Stimulated activated CD4-positive, alpha-beta T cell treated with anti-CD3 and anti-CD28 coated beads, Interleukin-15, amount 100 ng/mL, for 24 hours (primary cell): ENCODE data around the gene FAM118A.
A peak's percentile ranks its signal among the peaks of the same experiment; 100 is the strongest.
"Not testable (repeated sequence)": the region's sequence is repeated elsewhere in the genome, so short reads cannot be mapped to it uniquely, and the experiment has no call there.

Source experiments
- DNase-seq: peaks from one replicate; pipeline ENCODE4 v3.0.0-alpha.2; 2020

FAM118A gene

DNA sequence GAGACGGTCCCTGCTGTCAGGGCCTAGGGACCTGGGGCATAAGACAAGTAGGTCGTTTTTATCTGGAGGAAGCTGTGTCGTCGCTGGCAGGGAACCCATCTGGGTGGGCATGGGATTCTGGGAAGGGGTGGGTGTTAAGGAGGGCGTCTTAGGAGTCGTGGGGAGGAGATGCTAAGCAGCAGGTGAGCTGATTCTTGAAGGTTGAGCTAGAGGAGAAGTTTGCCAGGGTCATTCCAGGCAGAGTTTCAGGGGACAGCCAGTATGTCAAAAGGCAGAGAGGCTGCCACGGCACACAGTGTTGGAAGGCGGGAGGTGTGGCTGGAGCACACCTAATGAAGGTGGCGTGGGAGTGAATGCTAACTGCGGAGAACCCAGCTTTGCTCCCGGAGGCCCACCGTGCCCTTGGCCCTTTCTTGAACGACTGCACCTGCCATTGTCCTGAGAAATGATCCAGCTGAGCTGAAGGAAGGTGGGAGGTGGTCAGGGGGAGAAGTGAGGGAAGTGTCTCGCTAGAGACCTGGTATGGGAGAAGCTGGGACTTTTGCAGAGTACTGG is 1.3 kb downstream of the FAM118A start:
- no peak for DNase-seq

DNA sequence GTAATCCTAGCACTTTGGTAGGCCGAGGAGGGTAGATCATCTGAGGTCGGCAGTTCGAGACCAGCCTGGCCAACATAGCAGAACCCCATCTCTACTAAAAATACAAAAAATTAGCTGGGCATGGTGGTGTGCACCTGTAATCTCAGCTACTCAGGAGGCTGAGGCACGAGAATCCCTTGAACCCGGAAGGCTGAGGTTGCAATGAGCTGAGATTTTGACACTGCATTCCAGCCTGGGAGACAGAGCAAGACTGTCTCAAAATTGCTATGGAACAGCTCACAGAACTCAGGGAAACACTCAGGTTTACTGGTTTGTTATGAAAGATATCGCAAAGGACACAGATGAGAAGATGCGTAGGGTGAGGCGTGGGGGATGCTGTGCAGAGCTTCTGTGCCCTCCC is 2.7 kb downstream of the FAM118A start:
- no peak for DNase-seq

DNA sequence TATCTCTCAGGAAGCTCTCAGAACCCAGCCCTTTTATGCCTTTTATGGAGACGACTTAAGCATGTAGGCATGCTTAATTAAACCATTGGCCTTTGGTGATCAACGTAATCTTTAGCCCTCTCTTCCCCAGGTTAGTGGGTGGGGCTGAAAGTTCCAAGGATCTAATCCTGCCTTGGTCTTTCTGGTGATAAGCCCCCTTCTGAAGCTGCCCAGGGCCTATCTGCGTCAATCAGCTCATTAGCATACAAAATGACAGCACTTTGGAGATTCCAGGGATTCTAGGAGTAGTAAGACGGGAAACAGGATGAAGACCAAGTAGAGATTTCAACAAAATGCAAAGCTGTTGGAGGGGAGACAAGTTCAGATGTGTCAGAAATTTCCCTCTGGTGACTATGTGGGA is 3.1 kb downstream of the FAM118A start:
- DNase-seq: no peak

GRCh38 chr22:45314054-45314721 is 4.5 kb downstream of the FAM118A start:
- DNase-seq: no peak

DNA sequence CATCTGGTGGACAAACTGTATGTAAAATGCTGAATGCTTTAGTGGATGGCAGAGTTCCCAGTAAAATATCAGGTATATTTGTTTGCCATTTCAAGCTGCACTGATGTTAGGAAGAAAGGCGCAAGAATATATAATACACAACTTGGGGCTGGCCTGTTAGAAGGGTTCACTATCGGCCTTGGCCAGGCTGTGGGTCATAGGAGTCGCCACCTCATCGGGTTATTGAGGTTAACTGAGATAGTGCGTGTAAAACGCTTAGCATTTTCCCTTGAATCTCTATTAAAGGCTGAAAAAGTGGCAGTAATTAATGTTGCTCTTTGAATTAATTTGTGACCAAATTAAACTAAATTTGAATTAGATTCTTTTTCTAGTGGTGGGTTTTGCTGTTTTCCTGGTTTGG is 5.1 kb downstream of the FAM118A start:
- no peak for DNase-seq

GRCh38 chr22:45316796-45317526 is 7.2 kb downstream of the FAM118A start:
- no peak for DNase-seq

DNA sequence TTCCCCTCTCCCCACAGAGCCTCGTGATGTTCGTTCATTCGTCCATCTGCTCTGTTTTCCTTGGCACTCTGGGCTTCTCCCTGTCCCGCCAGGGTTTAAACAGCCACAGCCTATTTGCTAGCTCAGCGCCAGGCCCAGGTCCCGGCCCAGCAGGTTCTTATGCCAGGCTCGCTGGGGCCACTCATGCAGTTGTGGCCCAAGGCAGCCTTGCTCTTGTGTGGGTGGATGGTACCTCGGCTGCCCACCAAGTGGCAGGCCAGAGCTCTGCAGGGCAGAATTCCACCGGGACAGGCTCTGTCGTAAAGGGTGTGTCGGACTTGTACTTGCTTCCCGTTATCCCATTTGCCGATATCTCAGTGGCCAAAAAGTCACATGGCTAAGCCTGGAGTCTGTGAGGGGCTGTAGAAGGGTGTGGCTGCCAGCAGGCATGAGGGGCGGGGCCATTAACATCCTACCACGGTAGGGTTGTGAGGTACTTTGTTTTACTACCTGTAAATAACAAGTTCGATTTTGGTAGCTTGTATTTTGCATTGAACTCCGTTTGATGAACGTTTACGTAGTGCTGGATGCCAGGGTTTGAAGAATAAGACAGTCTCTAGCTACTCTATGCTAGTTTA is 7.9 kb downstream of the FAM118A start:
- DNase-seq: no peak

DNA sequence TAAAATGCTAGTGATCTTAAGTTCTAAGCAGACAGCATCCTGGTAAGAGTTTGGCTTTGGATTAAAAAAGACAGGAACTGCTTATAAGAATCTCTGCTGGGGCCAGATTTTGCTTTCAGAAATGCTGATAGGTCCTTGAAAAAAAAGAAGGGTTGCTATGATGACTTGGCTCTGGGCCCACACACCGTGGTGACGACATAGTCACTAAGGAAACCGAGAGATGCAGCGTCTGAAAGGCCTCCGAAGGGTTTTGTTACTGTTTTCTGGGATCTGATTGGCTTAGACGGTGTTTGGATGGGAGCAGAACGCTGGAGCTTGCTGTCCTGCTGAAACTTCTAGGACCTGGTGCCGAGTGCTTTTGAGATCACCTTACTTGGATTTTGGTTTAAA is 8.4 kb downstream of the FAM118A start:
- DNase-seq: peak; percentile 90

DNA sequence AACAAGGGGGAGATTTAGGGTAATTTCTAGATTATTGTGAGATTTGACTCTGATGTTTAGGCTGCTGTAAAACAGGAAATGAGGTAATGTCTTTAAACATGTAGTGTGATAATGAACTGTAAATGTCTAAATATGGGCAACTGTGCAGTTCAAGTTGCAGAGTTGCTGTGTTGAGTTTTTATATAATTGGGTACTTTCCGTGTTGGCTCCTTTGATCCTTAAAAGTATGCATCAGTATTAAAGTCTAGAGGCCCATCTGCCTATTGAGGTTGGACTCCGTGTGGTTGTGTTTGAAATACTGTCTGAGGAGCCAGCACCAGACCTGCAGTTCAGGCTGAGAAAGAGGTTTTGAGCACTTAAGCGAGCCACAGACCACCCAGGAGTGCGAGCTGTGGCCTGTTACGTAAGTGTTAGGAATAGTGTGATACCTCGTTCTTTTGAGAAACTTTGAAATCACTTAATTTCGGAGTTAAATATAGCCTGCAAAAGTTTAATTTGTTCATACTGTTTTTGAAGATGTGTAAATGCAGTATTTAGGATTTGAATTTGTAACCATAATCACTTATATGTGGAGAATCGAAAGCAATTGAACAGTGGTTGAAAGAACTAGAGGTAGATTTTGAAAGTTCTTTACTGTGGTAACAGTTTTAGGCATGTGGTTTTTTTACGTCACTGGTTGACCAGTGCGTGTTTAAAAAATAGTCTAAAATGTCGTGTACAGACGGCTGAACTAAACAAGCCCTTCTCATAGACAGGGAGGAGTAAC is 9.0 kb downstream of the FAM118A start:
- DNase-seq: peak; percentile 31

GRCh38 chr22:45319324-45319685 is 9.6 kb downstream of the FAM118A start:
- DNase-seq: no peak

DNA sequence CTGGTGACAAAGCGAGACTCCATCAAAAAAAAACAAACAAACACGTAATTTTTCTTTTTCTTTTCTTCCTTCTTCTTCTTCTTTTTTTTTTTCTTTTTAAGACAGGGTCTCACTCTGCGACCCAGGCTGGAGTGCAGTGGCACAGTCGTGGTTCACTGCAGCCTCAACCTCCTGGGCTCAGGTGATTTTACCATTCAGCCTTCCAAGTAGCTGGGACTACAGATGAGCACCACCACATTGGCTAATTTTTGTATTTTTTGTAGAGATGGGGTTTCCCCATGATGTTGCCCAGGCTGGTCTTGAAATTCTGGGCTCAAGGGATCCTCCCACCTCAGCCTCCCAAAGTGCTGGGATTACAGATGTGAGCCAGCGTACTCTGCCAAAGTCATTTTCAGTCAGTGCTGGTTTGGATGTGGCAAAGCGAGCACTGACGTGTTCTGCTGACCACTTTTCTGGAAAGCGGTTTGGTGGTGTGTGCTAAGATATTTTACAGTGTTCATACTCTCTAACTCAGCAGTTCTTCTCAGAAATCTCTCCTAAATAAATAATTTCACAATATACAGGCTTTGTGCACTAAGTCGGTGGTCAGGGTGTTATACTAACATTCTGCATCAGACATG is 10.7 kb downstream of the FAM118A start:
- DNase-seq: no peak

DNA sequence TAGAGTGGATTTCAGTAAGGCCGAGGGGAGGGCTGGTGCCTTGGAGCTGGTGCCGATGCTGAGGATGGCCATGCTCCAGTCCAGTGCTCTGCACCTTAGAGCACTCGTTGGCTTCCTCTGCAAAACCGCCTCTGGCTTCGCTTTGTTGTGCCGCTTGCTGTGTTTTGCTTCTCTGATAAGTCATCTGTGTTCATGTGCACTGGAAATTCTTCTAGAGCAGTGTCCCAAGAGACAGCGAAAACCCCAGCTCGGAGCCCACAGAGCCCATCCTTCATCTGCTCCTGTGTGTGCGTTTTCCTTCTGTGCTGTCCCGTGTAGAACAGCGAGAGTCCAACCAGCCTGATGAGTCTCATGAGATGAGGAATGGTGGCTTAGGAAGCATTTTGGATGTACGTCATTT is 12.1 kb downstream of the FAM118A start:
- DNase-seq: no peak

GRCh38 chr22:45322873-45323525 is 13.3 kb downstream of the FAM118A start:
- DNase-seq: no peak

DNA sequence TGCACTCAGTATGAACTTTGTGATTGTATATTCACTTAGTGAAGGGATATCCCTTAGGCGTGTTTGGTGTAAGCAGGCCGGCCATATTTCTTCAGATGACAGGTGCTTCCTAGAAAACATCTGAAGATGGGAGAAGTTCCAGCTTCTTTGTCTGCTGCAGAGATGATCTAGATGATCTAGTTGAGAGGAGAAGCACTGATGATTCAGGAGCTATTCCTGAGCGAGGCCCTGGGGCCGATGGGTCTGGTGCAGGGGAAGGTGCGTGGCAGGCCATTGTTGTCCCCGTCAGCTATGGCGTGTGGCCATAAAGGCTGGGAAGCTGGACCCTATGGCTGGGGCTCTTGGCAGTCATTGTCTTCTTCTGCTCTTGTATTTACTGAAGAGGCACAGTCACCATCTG is 14.0 kb downstream of the FAM118A start:
- no peak for DNase-seq

GRCh38 chr22:45324311-45324711 is 14.6 kb downstream of the FAM118A start:
- DNase-seq: no peak

DNA sequence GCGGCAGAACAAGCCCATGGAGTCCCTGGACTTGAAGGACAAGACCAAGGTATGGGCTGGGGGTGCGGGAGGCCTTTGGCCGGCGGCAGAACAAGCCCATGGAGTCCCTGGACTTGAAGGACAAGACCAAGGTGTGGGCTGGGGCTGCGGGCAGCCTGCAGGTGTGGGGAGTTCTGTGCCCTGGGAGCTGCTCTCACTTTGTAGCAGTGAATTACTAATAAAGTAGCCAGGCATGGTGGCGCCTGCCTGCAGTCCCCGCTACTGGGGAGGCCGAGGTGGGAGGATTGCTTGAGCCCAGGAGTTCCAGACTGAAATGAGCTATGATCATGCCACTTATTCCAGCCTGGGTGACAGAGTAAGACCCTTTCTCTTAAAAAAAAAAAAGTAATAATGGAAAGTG is 18.5 kb downstream of the FAM118A start:
- not testable (repeated sequence) for DNase-seq

GRCh38 chr22:45328822-45329529 is 19.2 kb downstream of the FAM118A start:
- DNase-seq: no peak

DNA sequence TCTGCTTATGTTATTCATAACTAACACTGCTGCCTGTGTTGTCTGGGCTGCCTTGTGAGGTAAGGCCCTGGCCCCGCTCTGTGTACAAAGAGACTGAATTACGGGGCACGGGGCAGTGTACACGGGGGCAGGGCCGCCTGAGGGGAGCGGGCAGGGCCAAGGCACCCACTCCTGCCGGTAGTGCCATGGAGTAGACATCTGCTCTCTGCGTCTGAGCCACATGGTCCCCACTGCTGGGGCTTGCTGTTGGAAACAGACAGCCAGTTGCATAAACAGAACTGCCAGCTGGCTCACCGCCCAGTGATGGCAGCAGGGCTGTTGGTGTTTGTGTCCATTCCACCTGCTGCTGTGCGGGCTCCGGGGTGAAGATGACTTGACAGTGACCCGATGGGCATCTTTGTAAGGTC is 19.8 kb downstream of the FAM118A start:
- DNase-seq: no peak

DNA sequence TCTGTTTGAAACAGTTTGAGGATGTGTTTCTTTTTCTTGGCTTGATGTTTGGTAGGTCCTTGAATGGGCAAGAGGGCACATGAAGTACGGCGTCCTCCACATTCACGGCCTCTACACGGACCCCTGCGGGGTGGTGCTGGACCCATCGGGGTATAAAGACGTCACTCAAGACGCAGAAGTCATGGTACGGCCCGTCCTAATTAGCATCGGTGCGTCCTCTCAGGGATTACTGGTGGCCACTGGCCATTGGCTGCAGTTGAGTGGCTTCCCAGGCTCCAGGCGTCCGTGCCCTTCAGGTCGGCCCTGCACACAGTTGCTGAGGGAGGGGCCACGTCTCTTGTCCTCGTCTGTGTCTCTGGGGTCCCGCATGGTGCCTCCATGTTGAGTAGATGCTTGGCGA is 20.8 kb downstream of the FAM118A start:
- DNase-seq: no peak

GRCh38 chr22:45331486-45331885 is 21.8 kb downstream of the FAM118A start:
- no peak for DNase-seq

DNA sequence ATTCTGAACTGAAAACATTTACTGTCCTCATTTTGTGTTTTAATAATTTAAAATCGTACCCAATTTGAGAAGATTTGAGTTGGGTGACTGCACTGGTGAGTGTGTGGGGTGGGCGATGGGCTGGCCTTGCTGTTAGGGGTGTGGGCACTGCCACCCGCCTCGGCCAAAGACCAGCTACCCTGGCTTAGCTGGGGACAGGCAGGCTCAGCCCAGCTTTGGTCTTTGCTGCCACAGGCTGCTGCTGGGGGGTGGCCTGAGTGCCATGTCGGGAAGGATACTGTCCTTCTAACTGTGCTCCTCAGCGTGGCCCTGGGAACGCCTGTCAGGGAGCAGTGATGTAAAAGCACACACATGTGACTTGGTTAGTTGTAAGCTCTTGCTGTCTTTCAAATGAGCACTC is 22.3 kb downstream of the FAM118A start:
- no peak for DNase-seq

GRCh38 chr22:45334068-45334467 is 24.3 kb downstream of the FAM118A start:
- no peak for DNase-seq
